Measurements from ENCODE around the gene CNTN1. TPM values are rescaled to one million over a fixed set of nuclear protein-coding genes. Genes with fewer than 3 reads are reported as not detected.

The CNTN1 gene
- total and polyA plus RNA-seq, 10 of the 15 experiments (the other 5 are each of a cell fraction or from before 2014, with no cell fraction given) = 0.06 to 0.14 TPM; not detected in 8

DNA sequence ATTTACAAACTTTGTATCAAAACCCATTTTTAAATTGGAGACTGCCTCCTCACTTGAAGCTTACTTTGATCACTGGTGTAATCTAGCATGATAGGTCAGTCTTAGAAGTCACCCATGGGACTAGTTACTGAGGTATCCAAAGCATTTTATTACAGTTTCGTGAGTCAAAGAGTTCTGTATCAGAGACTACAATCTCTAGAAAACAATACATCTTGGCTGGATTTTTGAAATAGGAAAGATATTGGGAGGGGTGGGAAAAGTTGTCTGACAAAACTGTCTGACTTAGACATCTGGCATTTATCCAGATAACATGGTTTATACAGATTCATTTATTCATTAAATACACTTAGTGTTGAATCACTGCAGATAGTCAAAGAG, 322.4 kb downstream of the CNTN1 start (continued):
- TF ChIP-seq, protein P1, sequence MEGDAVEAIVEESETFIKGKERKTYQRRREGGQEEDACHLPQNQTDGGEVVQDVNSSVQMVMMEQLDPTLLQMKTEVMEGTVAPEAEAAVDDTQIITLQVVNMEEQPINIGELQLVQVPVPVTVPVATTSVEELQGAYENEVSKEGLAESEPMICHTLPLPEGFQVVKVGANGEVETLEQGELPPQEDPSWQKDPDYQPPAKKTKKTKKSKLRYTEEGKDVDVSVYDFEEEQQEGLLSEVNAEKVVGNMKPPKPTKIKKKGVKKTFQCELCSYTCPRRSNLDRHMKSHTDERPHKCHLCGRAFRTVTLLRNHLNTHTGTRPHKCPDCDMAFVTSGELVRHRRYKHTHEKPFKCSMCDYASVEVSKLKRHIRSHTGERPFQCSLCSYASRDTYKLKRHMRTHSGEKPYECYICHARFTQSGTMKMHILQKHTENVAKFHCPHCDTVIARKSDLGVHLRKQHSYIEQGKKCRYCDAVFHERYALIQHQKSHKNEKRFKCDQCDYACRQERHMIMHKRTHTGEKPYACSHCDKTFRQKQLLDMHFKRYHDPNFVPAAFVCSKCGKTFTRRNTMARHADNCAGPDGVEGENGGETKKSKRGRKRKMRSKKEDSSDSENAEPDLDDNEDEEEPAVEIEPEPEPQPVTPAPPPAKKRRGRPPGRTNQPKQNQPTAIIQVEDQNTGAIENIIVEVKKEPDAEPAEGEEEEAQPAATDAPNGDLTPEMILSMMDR (IDR thresholded peaks at IDR 0.05 in 2 of 3, conservative IDR thresholded peaks at IDR 0.05 in 1 of 3; ENCODE audit: control insufficient read depth in 2 of 3, extremely low read depth in 1 of 3, insufficient read depth in 1 of 3, low read depth in 3 of 3, low read length in 3 of 3) = no peak
- TF ChIP-seq, protein P2, sequence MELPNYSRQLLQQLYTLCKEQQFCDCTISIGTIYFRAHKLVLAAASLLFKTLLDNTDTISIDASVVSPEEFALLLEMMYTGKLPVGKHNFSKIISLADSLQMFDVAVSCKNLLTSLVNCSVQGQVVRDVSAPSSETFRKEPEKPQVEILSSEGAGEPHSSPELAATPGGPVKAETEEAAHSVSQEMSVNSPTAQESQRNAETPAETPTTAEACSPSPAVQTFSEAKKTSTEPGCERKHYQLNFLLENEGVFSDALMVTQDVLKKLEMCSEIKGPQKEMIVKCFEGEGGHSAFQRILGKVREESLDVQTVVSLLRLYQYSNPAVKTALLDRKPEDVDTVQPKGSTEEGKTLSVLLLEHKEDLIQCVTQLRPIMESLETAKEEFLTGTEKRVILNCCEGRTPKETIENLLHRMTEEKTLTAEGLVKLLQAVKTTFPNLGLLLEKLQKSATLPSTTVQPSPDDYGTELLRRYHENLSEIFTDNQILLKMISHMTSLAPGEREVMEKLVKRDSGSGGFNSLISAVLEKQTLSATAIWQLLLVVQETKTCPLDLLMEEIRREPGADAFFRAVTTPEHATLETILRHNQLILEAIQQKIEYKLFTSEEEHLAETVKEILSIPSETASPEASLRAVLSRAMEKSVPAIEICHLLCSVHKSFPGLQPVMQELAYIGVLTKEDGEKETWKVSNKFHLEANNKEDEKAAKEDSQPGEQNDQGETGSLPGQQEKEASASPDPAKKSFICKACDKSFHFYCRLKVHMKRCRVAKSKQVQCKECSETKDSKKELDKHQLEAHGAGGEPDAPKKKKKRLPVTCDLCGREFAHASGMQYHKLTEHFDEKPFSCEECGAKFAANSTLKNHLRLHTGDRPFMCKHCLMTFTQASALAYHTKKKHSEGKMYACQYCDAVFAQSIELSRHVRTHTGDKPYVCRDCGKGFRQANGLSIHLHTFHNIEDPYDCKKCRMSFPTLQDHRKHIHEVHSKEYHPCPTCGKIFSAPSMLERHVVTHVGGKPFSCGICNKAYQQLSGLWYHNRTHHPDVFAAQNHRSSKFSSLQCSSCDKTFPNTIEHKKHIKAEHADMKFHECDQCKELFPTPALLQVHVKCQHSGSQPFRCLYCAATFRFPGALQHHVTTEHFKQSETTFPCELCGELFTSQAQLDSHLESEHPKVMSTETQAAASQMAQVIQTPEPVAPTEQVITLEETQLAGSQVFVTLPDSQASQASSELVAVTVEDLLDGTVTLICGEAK (IDR thresholded peaks at IDR 0.05; ENCODE audit: borderline replicate concordance) = no peak
- TF ChIP-seq ZNF207 (IDR thresholded peaks at IDR 0.05; ENCODE audit: borderline replicate concordance) (no peak), NFXL1 (IDR thresholded peaks at IDR 0.05; ENCODE audit: borderline replicate concordance) (no peak), ZNF274 (IDR thresholded peaks at IDR 0.05; ENCODE audit: insufficient read depth, insufficient read length) (no peak), ZNF217 (IDR thresholded peaks at IDR 0.05) (no peak)
- TF ChIP-seq, protein P3, sequence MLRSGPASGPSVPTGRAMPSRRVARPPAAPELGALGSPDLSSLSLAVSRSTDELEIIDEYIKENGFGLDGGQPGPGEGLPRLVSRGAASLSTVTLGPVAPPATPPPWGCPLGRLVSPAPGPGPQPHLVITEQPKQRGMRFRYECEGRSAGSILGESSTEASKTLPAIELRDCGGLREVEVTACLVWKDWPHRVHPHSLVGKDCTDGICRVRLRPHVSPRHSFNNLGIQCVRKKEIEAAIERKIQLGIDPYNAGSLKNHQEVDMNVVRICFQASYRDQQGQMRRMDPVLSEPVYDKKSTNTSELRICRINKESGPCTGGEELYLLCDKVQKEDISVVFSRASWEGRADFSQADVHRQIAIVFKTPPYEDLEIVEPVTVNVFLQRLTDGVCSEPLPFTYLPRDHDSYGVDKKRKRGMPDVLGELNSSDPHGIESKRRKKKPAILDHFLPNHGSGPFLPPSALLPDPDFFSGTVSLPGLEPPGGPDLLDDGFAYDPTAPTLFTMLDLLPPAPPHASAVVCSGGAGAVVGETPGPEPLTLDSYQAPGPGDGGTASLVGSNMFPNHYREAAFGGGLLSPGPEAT (IDR thresholded peaks at IDR 0.05; ENCODE audit: low read depth) = no peak
- TF ChIP-seq, protein P4, sequence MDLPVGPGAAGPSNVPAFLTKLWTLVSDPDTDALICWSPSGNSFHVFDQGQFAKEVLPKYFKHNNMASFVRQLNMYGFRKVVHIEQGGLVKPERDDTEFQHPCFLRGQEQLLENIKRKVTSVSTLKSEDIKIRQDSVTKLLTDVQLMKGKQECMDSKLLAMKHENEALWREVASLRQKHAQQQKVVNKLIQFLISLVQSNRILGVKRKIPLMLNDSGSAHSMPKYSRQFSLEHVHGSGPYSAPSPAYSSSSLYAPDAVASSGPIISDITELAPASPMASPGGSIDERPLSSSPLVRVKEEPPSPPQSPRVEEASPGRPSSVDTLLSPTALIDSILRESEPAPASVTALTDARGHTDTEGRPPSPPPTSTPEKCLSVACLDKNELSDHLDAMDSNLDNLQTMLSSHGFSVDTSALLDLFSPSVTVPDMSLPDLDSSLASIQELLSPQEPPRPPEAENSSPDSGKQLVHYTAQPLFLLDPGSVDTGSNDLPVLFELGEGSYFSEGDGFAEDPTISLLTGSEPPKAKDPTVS (IDR thresholded peaks at IDR 0.05; ENCODE audit: low read depth, low read length) = no peak
